ENCODE measurements around the gene TMEM185B. TPM values are rescaled to one million over a fixed set of nuclear protein-coding genes. Genes with fewer than 3 reads are reported as not detected.
"Not testable (repeated sequence)": the region's sequence is repeated elsewhere in the genome, so short reads cannot be mapped to it uniquely, and the experiment has no call there.

Gene TMEM185B
- total RNA-seq, 2 experiments from 2014 or later: 16.7 to 17.2 TPM

DNA sequence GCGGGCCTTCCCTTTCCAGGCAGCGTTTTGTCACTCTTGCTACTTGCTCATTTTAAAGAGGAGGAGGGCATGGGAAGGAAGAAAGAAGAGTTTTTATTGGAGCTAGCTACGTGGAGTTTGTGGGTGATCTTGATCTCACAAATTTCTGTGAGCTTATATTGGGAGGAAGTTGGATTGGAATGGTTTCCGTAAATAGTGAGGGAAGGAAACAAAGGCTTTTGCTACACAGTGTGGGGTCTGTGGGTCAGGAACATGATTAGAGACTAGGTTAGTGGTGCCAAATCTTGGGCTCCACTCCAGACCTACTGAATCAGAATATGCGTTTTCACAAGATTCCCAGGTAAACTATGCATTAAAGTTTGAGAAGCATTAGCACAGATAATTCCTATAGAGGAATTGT is 37.5 kb upstream of the TMEM185B start:
- Mint-ChIP-seq H3K27me3 (no peaks in the 10 kb centered on the region), H3K4me1 (ENCODE audit: low read depth) (peaks cover 19% of the 10 kb centered on the region), H3K9me3 (peaks cover 11% of the 10 kb centered on the region), H3K27ac (peak overlapping the region; percentile 47), H3K36me3 (ENCODE audit: low read depth) (peaks cover 13% of the 10 kb centered on the region), H3K4me3 (no peak overlapping the region)
- TF ChIP-seq, protein P1, sequence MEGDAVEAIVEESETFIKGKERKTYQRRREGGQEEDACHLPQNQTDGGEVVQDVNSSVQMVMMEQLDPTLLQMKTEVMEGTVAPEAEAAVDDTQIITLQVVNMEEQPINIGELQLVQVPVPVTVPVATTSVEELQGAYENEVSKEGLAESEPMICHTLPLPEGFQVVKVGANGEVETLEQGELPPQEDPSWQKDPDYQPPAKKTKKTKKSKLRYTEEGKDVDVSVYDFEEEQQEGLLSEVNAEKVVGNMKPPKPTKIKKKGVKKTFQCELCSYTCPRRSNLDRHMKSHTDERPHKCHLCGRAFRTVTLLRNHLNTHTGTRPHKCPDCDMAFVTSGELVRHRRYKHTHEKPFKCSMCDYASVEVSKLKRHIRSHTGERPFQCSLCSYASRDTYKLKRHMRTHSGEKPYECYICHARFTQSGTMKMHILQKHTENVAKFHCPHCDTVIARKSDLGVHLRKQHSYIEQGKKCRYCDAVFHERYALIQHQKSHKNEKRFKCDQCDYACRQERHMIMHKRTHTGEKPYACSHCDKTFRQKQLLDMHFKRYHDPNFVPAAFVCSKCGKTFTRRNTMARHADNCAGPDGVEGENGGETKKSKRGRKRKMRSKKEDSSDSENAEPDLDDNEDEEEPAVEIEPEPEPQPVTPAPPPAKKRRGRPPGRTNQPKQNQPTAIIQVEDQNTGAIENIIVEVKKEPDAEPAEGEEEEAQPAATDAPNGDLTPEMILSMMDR (IDR thresholded peaks at IDR 0.05): no peak
- POLR2A ChIA-PET: interaction anchor here (1.4 kb wide), 1 partner anchor 10 kb away, joined by 4 read pairs; no protein-coding TSS in a partner anchor
- no peak for ATAC-seq
- DNase-seq: no peak
- intact Hi-C loops (cut with micrococcal nuclease): no loop called here
- CTCF ChIA-PET: interaction anchor here (1.1 kb wide), 1 partner anchor 52 kb away, joined by 4 read pairs; no protein-coding TSS in a partner anchor

DNA sequence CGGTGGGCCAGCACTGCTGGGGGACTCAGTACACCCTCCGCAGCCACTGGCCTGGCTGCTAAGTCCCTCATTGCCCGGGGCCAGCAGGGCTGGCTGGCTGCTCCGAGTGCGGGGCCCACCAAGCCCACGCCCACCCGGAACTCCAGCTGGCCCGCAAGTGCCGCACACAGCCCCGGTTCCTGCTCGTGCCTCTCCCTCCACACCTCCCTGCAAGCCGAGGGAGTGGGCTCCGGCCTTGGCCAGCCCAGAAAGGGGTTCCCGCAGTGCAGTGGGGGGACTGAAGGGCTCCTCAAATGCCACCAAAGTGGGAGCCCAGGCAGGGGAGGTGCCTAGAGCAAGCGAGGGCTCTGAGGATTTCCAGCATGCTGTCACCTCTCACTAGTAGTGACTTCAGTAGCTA is 36.7 kb upstream of the TMEM185B start:
- POLR2A ChIA-PET; CTCF ChIA-PET; H3K4me3 Mint-ChIP-seq; ATAC-seq; intact Hi-C loops (cut with micrococcal nuclease); H3K27ac Mint-ChIP-seq; H3K27me3 Mint-ChIP-seq; DNase-seq: not testable (repeated sequence)
- H3K9me3 Mint-ChIP-seq: peaks cover 11% of the 10 kb centered on the region
- peaks cover 13% of the 10 kb centered on the region for H3K36me3 Mint-ChIP-seq (ENCODE audit: low read depth)
- H3K4me1 Mint-ChIP-seq (ENCODE audit: low read depth): peaks cover 24% of the 10 kb centered on the region

DNA sequence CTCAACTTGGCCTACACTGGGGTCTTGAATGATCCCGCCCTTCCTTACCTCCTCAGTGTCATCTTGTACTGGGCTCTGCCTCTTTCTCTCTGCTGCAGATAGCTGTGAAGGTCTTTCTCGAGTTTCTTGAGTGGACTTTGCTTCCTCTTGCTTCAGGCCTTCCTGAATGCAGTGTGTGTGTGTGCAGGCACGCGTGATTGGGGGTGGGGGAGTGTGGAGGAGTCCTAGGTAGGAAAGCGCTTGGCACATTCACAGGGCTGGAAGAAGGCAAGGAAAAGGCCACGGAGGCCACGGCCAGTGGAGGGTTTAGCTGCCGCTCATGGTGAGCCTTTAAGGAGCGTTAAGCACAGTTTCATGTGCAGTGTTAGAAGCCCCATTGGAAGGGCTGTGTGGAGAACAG is 35.0 kb upstream of the TMEM185B start:
- ChIA-PET POLR2A (interaction anchor here (1.2 kb wide), 1 partner anchor 26 kb away, joined by 4 read pairs; no protein-coding TSS in a partner anchor), CTCF (interaction anchor here (1.2 to 3.3 kb wide), 3 partner anchors 9 to 81 kb away, joined by 3 to 13 read pairs (median 3); no protein-coding TSS in a partner anchor)
- no peak for ATAC-seq

DNA sequence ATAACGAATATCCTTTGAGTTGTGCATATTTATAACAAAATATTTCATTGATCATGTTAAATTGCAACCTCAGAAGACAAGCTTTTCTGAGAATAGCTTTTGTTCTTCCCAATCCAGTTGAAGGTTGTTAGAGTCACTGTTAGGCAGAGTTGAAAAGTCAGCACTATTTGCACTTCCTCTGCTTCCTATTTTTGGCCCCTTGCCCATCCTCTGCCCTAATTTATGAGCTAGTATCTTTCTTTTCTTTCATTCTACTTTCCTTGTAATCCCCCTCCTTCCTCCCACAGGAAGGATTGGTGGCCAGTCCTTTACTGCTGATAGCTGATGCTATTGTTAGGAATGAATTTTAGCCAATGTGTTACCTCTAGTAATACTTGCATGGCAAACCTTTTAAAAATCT is 34.3 kb upstream of the TMEM185B start:
- H3K36me3 Mint-ChIP-seq (ENCODE audit: low read depth): peaks cover 13% of the 10 kb centered on the region

More for the DNA sequence above, 35.0 kb upstream of the TMEM185B start:
- TF ChIP-seq, protein P1 (IDR thresholded peaks at IDR 0.05): no peak
- Mint-ChIP-seq H3K4me1 (ENCODE audit: low read depth) (peaks cover 32% of the 10 kb centered on the region), H3K36me3 (ENCODE audit: low read depth) (peaks cover 13% of the 10 kb centered on the region), H3K27ac (no peak overlapping the region), H3K9me3 (peaks cover 11% of the 10 kb centered on the region), H3K4me3 (no peak overlapping the region), H3K27me3 (no peaks in the 10 kb centered on the region)
- intact Hi-C loops (cut with micrococcal nuclease): no loop called here
- no peak for DNase-seq

DNA sequence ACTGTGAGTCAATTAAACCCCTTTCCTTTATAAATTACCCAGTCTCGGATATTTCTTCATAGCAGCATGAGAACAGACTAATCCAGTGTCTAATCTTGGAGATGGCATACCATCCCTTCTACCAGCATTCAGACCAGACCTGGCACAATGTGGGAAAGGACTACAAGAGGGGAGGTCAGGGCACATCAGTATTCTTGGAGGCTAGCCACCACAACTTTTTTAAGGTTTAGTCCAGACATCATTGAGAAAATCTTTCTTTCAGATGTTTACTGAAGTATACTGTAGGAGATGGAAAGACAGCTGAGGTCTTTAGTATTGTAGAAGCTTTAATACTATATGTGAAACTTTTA is 33.4 kb upstream of the TMEM185B start:
- DNase-seq: no peak
- ATAC-seq: no peak
- intact Hi-C loops (cut with micrococcal nuclease): no loop called here
- Mint-ChIP-seq H3K36me3 (ENCODE audit: low read depth) (peaks cover 13% of the 10 kb centered on the region), H3K4me3 (no peak overlapping the region), H3K27me3 (no peaks in the 10 kb centered on the region), H3K4me1 (ENCODE audit: low read depth) (peaks cover 37% of the 10 kb centered on the region), H3K9me3 (peaks cover 11% of the 10 kb centered on the region), H3K27ac (no peak overlapping the region)
- ChIA-PET POLR2A (no interaction called here), CTCF (interaction anchor here (1.1 to 3.3 kb wide), 3 partner anchors 11 to 56 kb away, joined by 3 to 13 read pairs (median 4); no protein-coding TSS in a partner anchor)
- TF ChIP-seq, protein P1 (IDR thresholded peaks at IDR 0.05): no peak

More for the DNA sequence above, 34.3 kb upstream of the TMEM185B start:
- intact Hi-C loops (cut with micrococcal nuclease): no loop called here
- DNase-seq (no peak), ATAC-seq (no peak)
- peaks cover 11% of the 10 kb centered on the region for H3K9me3 Mint-ChIP-seq
- POLR2A ChIA-PET: interaction anchor here (1.2 kb wide), 1 partner anchor 25 kb away, joined by 4 read pairs; no protein-coding TSS in a partner anchor
- H3K27me3 Mint-ChIP-seq: no peaks in the 10 kb centered on the region
- H3K4me1 Mint-ChIP-seq (ENCODE audit: low read depth): peaks cover 32% of the 10 kb centered on the region
- TF ChIP-seq, protein P1 (IDR thresholded peaks at IDR 0.05): no peak
- CTCF ChIA-PET: interaction anchor here (0.9 to 3.3 kb wide), 4 partner anchors 10 to 55 kb away, joined by 3 to 13 read pairs (median 3); no protein-coding TSS in a partner anchor
- H3K27ac Mint-ChIP-seq: no peak overlapping the region
- H3K4me3 Mint-ChIP-seq: no peak overlapping the region

Measured in activated CD8-positive, alpha-beta T cell treated with anti-CD3 and anti-CD28 coated beads for 36 hours (primary cell).